ENCODE results near the gene GINS3.

- no peak for TF ChIP-seq CTCF (tag by site-specific recombination; IDR thresholded peaks at IDR 0.05)
- TF ChIP-seq, protein P1, sequence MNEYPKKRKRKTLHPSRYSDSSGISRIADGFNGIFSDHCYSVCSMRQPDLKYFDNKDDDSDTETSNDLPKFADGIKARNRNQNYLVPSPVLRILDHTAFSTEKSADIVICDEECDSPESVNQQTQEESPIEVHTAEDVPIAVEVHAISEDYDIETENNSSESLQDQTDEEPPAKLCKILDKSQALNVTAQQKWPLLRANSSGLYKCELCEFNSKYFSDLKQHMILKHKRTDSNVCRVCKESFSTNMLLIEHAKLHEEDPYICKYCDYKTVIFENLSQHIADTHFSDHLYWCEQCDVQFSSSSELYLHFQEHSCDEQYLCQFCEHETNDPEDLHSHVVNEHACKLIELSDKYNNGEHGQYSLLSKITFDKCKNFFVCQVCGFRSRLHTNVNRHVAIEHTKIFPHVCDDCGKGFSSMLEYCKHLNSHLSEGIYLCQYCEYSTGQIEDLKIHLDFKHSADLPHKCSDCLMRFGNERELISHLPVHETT (tag by site-specific recombination; IDR thresholded peaks at IDR 0.05), result no peak
- TF ChIP-seq TSHZ1 (tag by site-specific recombination; IDR thresholded peaks at IDR 0.05; ENCODE audit: borderline replicate concordance), result no peak
Observed at GRCh38 chr16:58343562-58343961, 48.7 kb upstream of the GINS3 start.

Data from HEK293 (cell line).